Activated B cell treated with CpG ODN at 0.5 μM for 24 hours (primary cell): Measurements from ENCODE around the gene S100A8. TPM values are rescaled to one million over a fixed set of nuclear protein-coding genes. Genes with fewer than 3 reads are reported as not detected.

Experiments
- ATAC-seq: fragments of 200-7000 bp; cut with Tn5 transposase; one replicate; pipeline ENCODE4 v1.10.0; 2021; ENCODE audit warnings: low read depth, mild to moderate bottlenecking, moderate library complexity
- CTCF ChIA-PET: fragments of 350-600 bp; sonication (Branson Sonifier 250); formaldehyde crosslinking; loops from one replicate; lab custom pipeline; 2021; ENCODE audit warnings: antibody characterized with exemption; lab: Charles Lee
- POLR2A ChIA-PET: fragments of 350-600 bp; sonication (Branson Sonifier 250); formaldehyde crosslinking; loops from one replicate; lab custom pipeline; 2021; ENCODE audit warnings: antibody characterized with exemption; lab: Charles Lee
- DNase-seq: peaks from one replicate; pipeline ENCODE4 v3.0.0; 2022
- H3K27ac Mint-ChIP-seq: one replicate; pipeline ENCODE4 v1.8.0; 2020; ENCODE audit warnings: mixed read lengths
- H3K27me3 Mint-ChIP-seq: one replicate; pipeline ENCODE4 v1.8.0; 2021; ENCODE audit warnings: mixed read lengths
- H3K36me3 Mint-ChIP-seq: one replicate; pipeline ENCODE4 v1.8.0; 2021; ENCODE audit warnings: low read depth, mixed read lengths
- H3K4me1 Mint-ChIP-seq: one replicate; pipeline ENCODE4 v1.8.0; 2021; ENCODE audit warnings: mixed read lengths
- H3K4me3 Mint-ChIP-seq: one replicate; pipeline ENCODE4 v1.8.0; 2020; ENCODE audit warnings: mild to moderate bottlenecking, mixed read lengths
- H3K9me3 Mint-ChIP-seq: one replicate; pipeline ENCODE4 v1.8.0; 2020; ENCODE audit warnings: mixed read lengths
- intact Hi-C: fragments of 100-400 bp; cut with micrococcal nuclease; formaldehyde crosslinking; loops from one replicate; pipeline ENCODE4 v1.15.1; 2024
- total RNA-seq: library from RNA; stranded (reverse); gene quantifications from 2 replicates; pipeline ENCODE4 v1.2.3, GENCODE V29; 2022
- TF ChIP-seq, protein P1 (sequence below): fragments of 200-600 bp; IDR thresholded peaks from one replicate; pipeline ENCODE4 v1.8.0; 2022; ENCODE audit warnings: antibody characterized with exemption, mild to moderate bottlenecking

Gene S100A8
- total RNA-seq, 1 donor from 2014 or later, result not detected

DNA sequence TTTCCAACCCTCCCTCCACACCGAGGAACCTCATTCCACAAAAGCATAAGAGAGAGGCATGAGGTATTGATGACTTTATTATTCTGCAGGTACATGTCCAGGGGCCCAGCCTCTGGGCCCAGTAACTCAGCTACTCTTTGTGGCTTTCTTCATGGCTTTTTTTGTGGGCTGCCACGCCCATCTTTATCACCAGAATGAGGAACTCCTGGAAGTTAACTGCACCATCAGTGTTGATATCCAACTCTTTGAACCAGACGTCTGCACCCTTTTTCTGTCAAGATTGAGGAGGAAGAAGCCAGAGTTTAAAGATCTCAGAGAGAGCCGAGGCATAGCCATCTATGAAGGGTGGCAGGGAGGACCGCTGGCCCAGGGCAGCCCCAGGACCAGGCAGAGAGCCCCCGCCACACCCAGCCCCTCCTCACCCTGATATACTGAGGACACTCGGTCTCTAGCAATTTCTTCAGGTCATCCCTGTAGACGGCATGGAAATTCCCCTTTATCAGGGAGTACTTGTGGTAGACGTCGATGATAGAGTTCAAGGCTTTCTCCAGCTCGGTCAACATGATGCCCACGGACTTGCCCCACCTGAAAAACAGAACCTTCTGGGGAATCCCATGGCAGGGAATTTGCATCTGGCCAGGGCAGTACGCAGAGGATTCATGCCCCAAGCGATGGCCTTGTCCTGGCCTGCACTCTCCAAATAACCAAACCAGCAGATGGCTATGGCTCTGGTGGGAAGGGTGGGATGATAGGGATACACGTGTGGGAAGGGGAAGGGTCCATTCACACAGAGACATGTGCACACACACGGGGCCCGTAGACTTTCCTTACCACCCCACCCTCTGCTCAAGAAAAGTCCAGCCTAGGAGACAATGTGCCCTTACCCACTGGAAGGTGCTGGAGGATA is 647 bp downstream of the S100A8 start:
- H3K9me3 Mint-ChIP-seq, result no peaks in the 10 kb centered on the region
- ATAC-seq (no peak), DNase-seq (no peak)
- H3K27ac Mint-ChIP-seq, result no peak overlapping the region
- peaks cover 18% of the 10 kb centered on the region for H3K27me3 Mint-ChIP-seq
- H3K36me3 Mint-ChIP-seq, result no peaks in the 10 kb centered on the region
- ChIA-PET POLR2A (no interaction called here), CTCF (no interaction called here)
- no peaks in the 10 kb centered on the region for H3K4me1 Mint-ChIP-seq
- TF ChIP-seq, protein P1, sequence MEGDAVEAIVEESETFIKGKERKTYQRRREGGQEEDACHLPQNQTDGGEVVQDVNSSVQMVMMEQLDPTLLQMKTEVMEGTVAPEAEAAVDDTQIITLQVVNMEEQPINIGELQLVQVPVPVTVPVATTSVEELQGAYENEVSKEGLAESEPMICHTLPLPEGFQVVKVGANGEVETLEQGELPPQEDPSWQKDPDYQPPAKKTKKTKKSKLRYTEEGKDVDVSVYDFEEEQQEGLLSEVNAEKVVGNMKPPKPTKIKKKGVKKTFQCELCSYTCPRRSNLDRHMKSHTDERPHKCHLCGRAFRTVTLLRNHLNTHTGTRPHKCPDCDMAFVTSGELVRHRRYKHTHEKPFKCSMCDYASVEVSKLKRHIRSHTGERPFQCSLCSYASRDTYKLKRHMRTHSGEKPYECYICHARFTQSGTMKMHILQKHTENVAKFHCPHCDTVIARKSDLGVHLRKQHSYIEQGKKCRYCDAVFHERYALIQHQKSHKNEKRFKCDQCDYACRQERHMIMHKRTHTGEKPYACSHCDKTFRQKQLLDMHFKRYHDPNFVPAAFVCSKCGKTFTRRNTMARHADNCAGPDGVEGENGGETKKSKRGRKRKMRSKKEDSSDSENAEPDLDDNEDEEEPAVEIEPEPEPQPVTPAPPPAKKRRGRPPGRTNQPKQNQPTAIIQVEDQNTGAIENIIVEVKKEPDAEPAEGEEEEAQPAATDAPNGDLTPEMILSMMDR, result no peak
- no peak overlapping the region for H3K4me3 Mint-ChIP-seq
- intact Hi-C loops, result no loop called here

DNA sequence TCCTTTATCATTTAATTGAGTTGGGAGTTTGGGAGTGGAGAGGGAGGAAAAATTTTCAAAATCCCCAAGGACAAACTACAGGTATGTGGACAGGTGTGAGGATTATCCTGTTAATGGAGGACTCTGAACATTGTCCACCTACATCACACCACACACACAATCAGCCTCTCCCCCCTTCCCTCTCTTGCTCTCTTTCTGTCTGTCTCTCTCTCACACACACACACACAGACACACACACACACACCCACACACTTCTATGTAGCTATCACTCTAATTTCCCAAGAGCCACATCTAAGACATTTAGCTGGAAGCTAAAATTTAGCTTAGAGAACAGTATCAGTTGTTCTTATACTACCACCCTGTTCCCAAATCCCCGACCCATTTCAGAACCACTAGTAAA is 1.5 kb downstream of the S100A8 start:
- H3K27ac Mint-ChIP-seq, result no peak overlapping the region
- ChIA-PET POLR2A (no interaction called here), CTCF (no interaction called here)
- H3K9me3 Mint-ChIP-seq, result no peaks in the 10 kb centered on the region
- TF ChIP-seq, protein P1, result no peak
- ATAC-seq (no peak), DNase-seq (no peak)
- H3K27me3 Mint-ChIP-seq, result peaks cover 23% of the 10 kb centered on the region
- H3K4me3 Mint-ChIP-seq, result no peak overlapping the region
- no peaks in the 10 kb centered on the region for H3K36me3 Mint-ChIP-seq
- intact Hi-C loops, result no loop called here
- no peaks in the 10 kb centered on the region for H3K4me1 Mint-ChIP-seq

DNA sequence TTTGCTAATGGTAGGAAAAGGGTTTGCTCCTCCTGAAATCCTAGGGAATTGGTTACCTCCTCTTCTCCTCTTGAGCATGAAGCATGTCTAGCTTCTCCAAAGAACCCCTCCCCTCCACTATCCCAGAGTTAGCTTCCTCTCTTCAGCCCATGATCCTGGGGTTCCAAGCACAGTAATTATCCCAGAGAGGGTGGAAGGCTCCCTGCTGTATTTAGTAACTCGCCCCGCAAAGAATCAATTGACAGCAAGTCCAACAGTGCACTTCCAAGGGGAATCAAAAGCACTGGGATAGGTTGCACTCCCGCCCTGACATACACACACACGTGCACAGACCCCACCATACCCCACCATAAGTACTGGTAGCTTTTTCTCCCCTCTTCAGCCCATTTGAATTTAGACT is 3.1 kb downstream of the S100A8 start:
- no peak overlapping the region for H3K4me3 Mint-ChIP-seq
- intact Hi-C loops, result no loop called here
- ATAC-seq, result no peak
- POLR2A ChIA-PET, result no interaction called here
- H3K36me3 Mint-ChIP-seq, result no peaks in the 10 kb centered on the region
- no peak overlapping the region for H3K27ac Mint-ChIP-seq
- CTCF ChIA-PET, result no interaction called here
- peaks cover under 1% of the 10 kb centered on the region for H3K9me3 Mint-ChIP-seq
- H3K4me1 Mint-ChIP-seq, result no peaks in the 10 kb centered on the region
- no peak for DNase-seq
- H3K27me3 Mint-ChIP-seq, result peaks cover 16% of the 10 kb centered on the region
- TF ChIP-seq, protein P1, result no peak

DNA sequence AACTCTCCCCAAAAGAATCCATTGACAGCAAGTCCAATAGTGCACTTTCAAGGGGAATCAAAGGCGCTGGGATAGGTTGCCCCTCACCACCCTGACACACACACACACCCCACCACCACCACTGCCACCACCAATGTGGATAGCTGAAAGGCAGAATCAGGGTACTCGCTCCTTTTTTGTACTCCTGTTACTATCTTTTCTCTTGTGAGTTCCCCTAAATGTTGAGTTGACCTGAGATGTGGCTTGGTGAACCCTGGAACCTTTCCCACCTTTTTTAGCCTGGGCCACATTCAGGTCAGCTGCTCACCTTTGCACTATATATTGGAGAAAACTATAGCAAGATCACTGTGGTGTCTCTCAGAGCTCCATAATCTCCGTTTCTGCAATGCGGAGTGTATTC is 3.9 kb downstream of the S100A8 start:
- intact Hi-C loops, result no loop called here
- peaks cover 8% of the 10 kb centered on the region for H3K9me3 Mint-ChIP-seq
- ATAC-seq, result no peak
- H3K27me3 Mint-ChIP-seq, result peaks cover 23% of the 10 kb centered on the region
- no peak overlapping the region for H3K27ac Mint-ChIP-seq
- no peak overlapping the region for H3K4me3 Mint-ChIP-seq
- no peak for DNase-seq
- no peaks in the 10 kb centered on the region for H3K36me3 Mint-ChIP-seq
- TF ChIP-seq, protein P1, result no peak
- ChIA-PET CTCF (no interaction called here), POLR2A (no interaction called here)
- H3K4me1 Mint-ChIP-seq, result no peaks in the 10 kb centered on the region

DNA sequence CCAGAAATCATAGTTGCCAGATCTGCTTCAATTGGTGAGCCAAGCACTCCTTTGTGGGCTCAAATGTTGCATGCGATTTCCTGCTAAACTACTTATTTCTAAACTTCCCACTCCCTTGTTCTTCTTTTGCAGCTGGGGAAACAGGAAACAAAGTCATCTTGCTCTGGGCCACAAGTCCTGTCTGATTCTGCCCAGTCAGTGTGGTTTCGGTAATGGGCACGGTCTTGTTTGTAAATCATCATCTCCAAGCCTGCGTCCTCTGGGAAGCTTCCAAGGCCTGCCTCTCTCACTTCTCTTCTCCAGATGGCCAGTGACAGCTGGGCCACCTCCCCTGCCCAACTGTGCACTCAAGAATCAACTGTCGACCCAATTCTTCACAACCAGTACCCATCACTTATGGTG is 4.4 kb downstream of the S100A8 start:
- Mint-ChIP-seq H3K27me3 (peaks cover 27% of the 10 kb centered on the region), H3K36me3 (no peaks in the 10 kb centered on the region), H3K9me3 (peaks cover 12% of the 10 kb centered on the region), H3K4me3 (no peak overlapping the region), H3K4me1 (no peaks in the 10 kb centered on the region), H3K27ac (no peak overlapping the region)
- ChIA-PET POLR2A (no interaction called here), CTCF (no interaction called here)
- ATAC-seq (no peak), DNase-seq (no peak)
- intact Hi-C loops, result no loop called here
- TF ChIP-seq, protein P1, result no peak
